ENCODE measurements around the gene ACACB.

ACACB gene

DNA sequence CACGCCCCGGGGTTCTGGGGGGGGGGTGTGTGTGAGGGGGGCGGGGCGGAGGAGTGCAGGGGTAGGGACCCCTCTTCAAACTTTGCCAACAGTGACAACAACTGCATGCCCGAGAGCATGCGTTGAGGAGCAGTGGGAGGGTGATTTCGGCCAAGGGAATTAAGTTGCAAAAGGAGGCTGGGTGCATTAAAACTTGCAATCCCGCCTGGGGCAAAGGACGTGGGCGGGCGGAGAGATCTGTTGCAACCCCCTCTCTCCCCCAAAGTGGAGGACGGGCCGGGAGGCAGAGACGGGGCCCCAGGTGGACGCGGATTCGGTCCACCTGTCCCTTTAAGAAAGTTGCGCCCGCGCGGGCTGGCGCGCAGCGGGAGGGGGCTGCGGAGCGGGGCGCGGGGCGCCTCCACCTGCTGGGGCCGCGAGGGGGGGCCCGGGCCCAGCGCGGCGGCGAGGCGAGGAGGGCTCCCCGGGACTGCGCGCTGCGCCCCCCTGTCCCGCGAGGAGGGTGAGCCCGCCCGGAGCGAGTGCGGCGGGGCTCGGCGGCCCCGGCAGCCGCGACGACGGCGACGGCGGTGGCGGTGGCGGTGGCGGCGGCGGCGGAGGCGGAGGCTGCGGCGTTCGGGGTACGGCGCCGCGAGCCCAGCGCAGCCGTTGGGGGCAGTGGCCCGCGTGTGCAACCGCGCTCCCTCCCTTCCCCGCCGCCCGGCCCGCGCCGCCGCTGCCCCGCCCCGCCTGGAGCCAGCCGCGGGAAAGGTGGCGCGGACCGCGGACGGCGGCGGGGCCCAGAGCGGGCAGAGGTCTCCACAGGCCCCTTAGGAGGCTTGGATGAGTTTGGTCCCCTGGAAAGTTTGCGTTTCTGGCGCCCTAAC is 193.2 kb downstream of the ACACB start:
- DNase-seq: no peak

DNA sequence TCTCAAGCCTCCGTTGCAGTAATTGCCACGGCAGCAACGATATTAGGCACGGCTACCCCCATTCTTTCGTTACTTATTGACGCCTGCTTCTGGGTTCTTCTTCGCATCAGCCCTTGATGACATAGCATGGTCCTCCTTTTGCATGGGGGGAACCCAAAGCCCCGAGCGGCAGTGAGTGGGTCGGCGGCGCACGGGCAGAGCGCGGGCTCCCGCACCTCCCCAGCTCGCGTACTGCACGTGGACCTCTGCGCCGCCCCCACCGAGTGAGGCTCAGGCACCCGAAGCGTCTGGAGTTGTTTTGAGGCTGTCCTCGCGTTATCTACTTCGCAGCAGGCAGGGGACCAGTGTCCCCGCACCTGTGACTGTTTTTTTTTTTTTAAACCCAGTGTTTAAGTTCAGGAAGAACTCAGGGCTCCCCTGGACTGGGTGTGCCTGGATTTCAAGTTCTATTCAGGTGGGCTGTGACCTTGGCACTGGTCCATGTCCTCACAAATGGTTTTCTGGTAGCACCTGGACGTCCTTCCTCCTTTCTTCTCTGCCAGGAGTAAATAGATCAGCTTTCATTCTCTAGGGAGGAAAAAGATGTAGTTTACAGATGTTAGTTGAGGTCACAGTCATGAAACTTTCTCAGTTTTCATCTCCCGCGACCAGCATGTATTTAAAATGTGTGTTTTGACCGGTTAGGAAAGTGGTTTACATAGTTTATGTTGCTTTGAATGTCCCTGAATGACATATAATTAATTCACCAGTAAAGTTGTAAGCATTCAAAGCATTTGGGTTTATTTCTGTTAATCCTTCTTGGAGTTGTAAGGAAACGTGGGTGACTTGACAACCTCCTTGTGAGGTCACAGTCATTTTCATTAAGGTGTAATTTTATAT is 194.1 kb downstream of the ACACB start:
- DNase-seq: peak; percentile 60

All from activated CD8-positive, alpha-beta memory T cell treated with anti-CD3 and anti-CD28 coated beads for 24 hours (primary cell).